Duodenal mucosa (tissue), 2 donors: ENCODE results near the gene AFM.

Experiments
- H3K27ac ChIP-seq: one replicate; pipeline ENCODE4 v1.7.0; 2013; ENCODE audit warnings: low read depth, low read length
- H3K27me3 ChIP-seq, 2 donors: one replicate each; pipeline ENCODE4 v1.7.0; 2013; ENCODE audit warnings: low read length in 2 of 2, control low read depth in 1 of 2; ENCODE audit not compliant: insufficient read depth in 2 of 2, control insufficient read depth in 1 of 2
- H3K36me3 ChIP-seq, 2 donors: one replicate each; pipeline ENCODE4 v1.7.0; 2013; ENCODE audit warnings: low read length in 2 of 2, control low read depth in 1 of 2; ENCODE audit not compliant: insufficient read depth in 2 of 2, control insufficient read depth in 1 of 2
- H3K4me1 ChIP-seq, 2 donors: one replicate each; pipeline ENCODE4 v1.7.0; 2013; ENCODE audit warnings: low read length in 2 of 2, control low read depth in 1 of 2; ENCODE audit not compliant: insufficient read depth in 2 of 2, control insufficient read depth in 1 of 2
- H3K4me3 ChIP-seq, 2 donors: one replicate each; pipeline ENCODE4 v1.7.0; 2013; ENCODE audit warnings: low read length in 2 of 2, low read depth in 1 of 2
- H3K9ac ChIP-seq, 2 donors: one replicate each; pipeline ENCODE4 v1.7.0; 2013; ENCODE audit warnings: low read length in 2 of 2, low read depth in 1 of 2
- H3K9me3 ChIP-seq, 2 donors: one replicate each; pipeline ENCODE4 v1.7.0; 2013; ENCODE audit warnings: low read length in 2 of 2, control low read depth in 1 of 2; ENCODE audit not compliant: control insufficient read depth in 1 of 2

Gene AFM

DNA sequence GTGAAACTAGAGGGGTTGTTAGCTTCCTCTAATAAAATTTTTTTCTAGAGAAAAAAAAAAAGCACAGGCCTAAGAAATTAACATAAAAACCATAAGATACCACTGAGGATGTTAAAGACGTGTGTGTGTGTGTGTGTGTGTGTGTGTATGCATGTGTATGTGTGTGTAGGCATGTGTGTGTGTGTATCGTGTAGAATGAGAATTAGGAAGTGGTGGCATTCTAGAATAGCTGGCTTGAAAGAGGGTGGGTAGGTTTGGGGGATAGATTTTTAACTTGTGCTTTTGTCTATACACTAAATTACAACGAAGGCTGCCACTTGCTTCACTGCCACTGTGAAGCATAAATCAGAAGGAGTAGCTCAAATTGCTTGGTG lies 22.5 kb upstream of the AFM start:
- Histone ChIP-seq H3K4me1 (no peaks in the 10 kb centered on the region), H3K27ac (no peak overlapping the region), H3K4me3 (no peak overlapping the region)

GRCh38 chr4:73460913-73461522 lies 20.5 kb upstream of the AFM start:
- Histone ChIP-seq H3K27me3 (no peaks in the 10 kb centered on the region), H3K4me1 (no peaks in the 10 kb centered on the region), H3K4me3 (no peak overlapping the region)

More for the DNA sequence above, 22.5 kb upstream of the AFM start:
- Histone ChIP-seq H3K9me3 (no peaks in the 10 kb centered on the region), H3K36me3 (no peaks in the 10 kb centered on the region), H3K27me3 (no peaks in the 10 kb centered on the region), H3K9ac (no peak overlapping the region)

DNA sequence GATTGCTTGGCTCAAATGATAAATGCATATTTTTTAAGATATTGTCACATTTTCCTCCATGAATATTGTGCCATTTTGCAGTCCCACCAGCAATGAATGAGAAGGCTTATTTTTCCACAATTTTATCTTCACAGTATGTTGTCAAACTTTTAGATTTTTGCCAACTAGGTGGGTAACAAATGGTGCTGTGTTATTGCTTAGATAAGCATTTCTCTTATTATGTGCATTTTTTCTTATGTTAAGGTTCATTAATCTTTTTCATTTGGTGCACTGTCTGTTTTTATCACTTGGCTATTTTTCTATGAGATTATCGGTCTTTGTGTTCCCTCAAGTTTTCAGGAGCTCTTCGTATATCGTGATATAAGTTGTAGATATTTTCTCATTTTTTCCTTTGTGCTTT lies 13.4 kb upstream of the AFM start:
- Histone ChIP-seq H3K4me1 (no peaks in the 10 kb centered on the region), H3K4me3 (no peak overlapping the region), H3K9ac (no peak overlapping the region), H3K27ac (no peak overlapping the region), H3K27me3 (no peaks in the 10 kb centered on the region), H3K9me3 (peaks cover 2 to 5% of the 10 kb centered on the region in 2 donors), H3K36me3 (no peaks in the 10 kb centered on the region)

More at GRCh38 chr4:73460913-73461522, 20.5 kb upstream of the AFM start:
- H3K27ac ChIP-seq = no peak overlapping the region
- no peaks in the 10 kb centered on the region for H3K9me3 ChIP-seq
- no peak overlapping the region for H3K9ac ChIP-seq
- H3K36me3 ChIP-seq = no peaks in the 10 kb centered on the region

DNA sequence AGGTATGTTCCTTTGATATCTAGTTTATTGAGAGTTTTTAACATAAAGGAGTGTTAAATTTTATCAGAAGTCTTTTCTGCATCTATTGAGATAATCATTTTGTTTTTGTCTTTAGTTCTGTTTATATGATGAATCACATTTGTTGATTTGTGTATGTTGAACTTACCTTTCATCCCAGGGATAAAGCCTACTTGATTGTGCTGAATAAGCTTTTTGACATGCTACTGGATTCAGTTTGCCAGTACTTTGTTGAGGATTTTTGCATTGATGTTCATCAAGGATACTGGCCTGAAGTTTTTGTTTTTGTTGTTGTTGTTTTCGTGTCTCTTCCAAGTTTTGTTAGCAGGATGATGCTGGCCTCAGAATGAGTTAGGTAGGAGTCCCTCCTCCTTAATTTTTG lies 10.8 kb upstream of the AFM start:
- H3K27ac ChIP-seq = no peak overlapping the region
- no peak overlapping the region for H3K4me3 ChIP-seq
- H3K9me3 ChIP-seq = peaks cover 4 to 5% of the 10 kb centered on the region in 2 donors
- no peak overlapping the region for H3K9ac ChIP-seq
- no peaks in the 10 kb centered on the region for H3K36me3 ChIP-seq
- no peaks in the 10 kb centered on the region for H3K27me3 ChIP-seq
- no peaks in the 10 kb centered on the region for H3K4me1 ChIP-seq

DNA sequence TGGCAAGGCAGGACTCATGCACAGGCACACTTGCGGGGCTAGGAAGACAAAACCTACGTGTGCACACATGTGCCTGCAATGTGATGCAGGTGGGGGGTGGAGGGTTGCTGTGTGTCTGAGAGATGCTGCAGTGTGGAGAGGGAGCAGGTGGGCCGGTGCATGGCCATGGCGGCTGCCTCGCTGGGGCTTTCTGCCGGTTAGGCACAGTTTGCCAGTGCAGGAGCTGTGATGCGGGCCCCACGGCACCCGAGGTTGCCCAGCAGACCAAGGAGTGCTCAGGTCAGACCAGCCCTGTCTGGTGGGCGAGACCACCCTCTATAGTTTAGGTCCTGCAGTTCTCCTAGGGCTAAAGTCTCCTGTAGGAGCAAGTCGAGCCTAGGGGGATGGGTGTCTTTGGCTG lies 4.4 kb upstream of the AFM start:
- Histone ChIP-seq H3K9me3 (peaks cover 4 to 5% of the 10 kb centered on the region in 2 donors), H3K9ac (no peak overlapping the region), H3K27ac (no peak overlapping the region), H3K4me1 (no peaks in the 10 kb centered on the region), H3K36me3 (no peaks in the 10 kb centered on the region), H3K4me3 (no peak overlapping the region), H3K27me3 (no peaks in the 10 kb centered on the region)

DNA sequence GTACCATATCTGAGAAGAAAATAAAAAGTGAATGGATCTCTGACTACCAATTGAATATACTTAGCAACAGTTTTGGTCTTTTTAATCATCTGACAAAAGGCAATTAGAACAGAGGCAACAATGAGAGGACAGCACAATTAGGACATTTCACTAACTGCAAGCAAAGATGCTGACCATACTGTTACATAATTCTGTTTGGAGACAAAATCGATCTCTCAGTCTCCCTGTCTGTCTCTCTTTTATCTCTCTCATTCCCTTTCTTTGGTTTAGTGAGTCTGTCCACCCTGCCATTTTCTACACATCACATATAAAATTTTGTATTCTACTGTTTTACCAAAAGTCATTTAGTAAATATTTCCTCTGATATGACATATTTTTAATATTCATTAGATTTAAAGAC lies 2.2 kb upstream of the AFM start:
- H3K9me3 ChIP-seq = peaks cover 0 to under 1% of the 10 kb centered on the region in 2 donors
- no peaks in the 10 kb centered on the region for H3K27me3 ChIP-seq
- H3K4me3 ChIP-seq = no peak overlapping the region
- H3K36me3 ChIP-seq = no peaks in the 10 kb centered on the region
- no peaks in the 10 kb centered on the region for H3K4me1 ChIP-seq
- H3K9ac ChIP-seq = no peak overlapping the region
- H3K27ac ChIP-seq = no peak overlapping the region

DNA sequence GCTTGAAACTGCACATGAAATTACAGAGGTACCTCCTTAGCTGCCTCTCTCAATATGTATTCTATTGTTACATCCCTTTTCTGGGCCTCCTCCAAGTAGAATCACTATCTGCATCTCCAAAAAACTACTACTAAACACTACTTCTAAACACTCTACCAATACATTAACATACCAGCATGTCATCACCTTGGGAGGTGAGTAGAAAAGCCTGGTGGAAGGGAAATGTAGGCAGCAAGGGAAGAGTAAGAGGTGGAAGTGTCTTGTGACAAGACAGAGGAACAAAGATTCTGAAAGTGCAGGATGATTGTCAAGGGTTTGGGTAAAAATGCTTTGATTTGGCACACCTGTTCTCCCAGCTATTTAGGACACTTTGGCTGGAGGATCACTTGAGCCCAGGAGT lies 3.5 kb downstream of the AFM start:
- no peak overlapping the region for H3K27ac ChIP-seq
- no peak overlapping the region for H3K9ac ChIP-seq
- peaks cover 0 to 3% of the 10 kb centered on the region in 2 donors for H3K4me1 ChIP-seq
- H3K36me3 ChIP-seq = no peaks in the 10 kb centered on the region
- no peaks in the 10 kb centered on the region for H3K9me3 ChIP-seq
- no peaks in the 10 kb centered on the region for H3K27me3 ChIP-seq
- H3K4me3 ChIP-seq = no peak overlapping the region

- Histone ChIP-seq H3K4me1 (peaks cover 0 to 3% of the 10 kb centered on the region in 2 donors), H3K27ac (no peak overlapping the region), H3K4me3 (no peak overlapping the region), H3K9me3 (no peaks in the 10 kb centered on the region), H3K9ac (no peak overlapping the region), H3K36me3 (no peaks in the 10 kb centered on the region), H3K27me3 (no peaks in the 10 kb centered on the region)
These were observed 4.1 kb downstream of the AFM start for GRCh38 chr4:73485596-73485995.

GRCh38 chr4:73486497-73486896 lies 5.0 kb downstream of the AFM start:
- Histone ChIP-seq H3K4me1 (peaks cover 0 to 3% of the 10 kb centered on the region in 2 donors), H3K27ac (no peak overlapping the region), H3K27me3 (no peaks in the 10 kb centered on the region), H3K36me3 (no peaks in the 10 kb centered on the region), H3K4me3 (no peak overlapping the region), H3K9me3 (no peaks in the 10 kb centered on the region), H3K9ac (no peak overlapping the region)

GRCh38 chr4:73487233-73487632 lies 5.7 kb downstream of the AFM start:
- no peak overlapping the region for H3K9ac ChIP-seq
- H3K27ac ChIP-seq = no peak overlapping the region
- H3K27me3 ChIP-seq = no peaks in the 10 kb centered on the region
- peaks cover 0 to 3% of the 10 kb centered on the region in 2 donors for H3K4me1 ChIP-seq
- no peaks in the 10 kb centered on the region for H3K9me3 ChIP-seq
- H3K36me3 ChIP-seq = no peaks in the 10 kb centered on the region
- no peak overlapping the region for H3K4me3 ChIP-seq
